Mucosa of descending colon (tissue), 3 donors: Measurements from ENCODE around the gene SYNPR. TPM values are rescaled to one million over a fixed set of nuclear protein-coding genes. Genes with fewer than 3 reads are reported as not detected.

Experiments used
- ATAC-seq: fragments of 200-7000 bp; cut with Tn5 transposase; one replicate; pipeline ENCODE4 v1.9.1; 2020; ENCODE audit warnings: mild to moderate bottlenecking, moderate library complexity
- DNase-seq, 3 donors: peaks; one replicate each; pipeline ENCODE4 v3.0.0-alpha.2; 2020
- H3K36me3 ChIP-seq: fragments of 200-600 bp; one replicate; pipeline ENCODE4 v1.8.0; 2021; ENCODE audit warnings: low read depth, mild to moderate bottlenecking
- H3K4me1 ChIP-seq: fragments of 200-600 bp; one replicate; pipeline ENCODE4 v1.8.0; 2021; ENCODE audit warnings: low read depth, mild to moderate bottlenecking
- H3K4me3 ChIP-seq: fragments of 200-600 bp; one replicate; pipeline ENCODE4 v1.8.0; 2021; ENCODE audit warnings: mild to moderate bottlenecking
- H3K9me3 ChIP-seq: fragments of 200-600 bp; one replicate; pipeline ENCODE4 v1.8.0; 2021; ENCODE audit warnings: mild to moderate bottlenecking
- intact Hi-C, 2 donors: fragments of 100-400 bp; cut with DNase I in 1 of 2; cut with micrococcal nuclease in 1 of 2; formaldehyde crosslinking; loops; one replicate each; pipeline versions ENCODE4 v1.11.0 to v1.11.1; 2022; cut with DNase I, micrococcal nuclease
- total RNA-seq, 3 donors: library from RNA; stranded (reverse); fragmentation: NEBNext Ultra II Directional in 2 of 3; extraction: Animal tissue kit (Norgen Biotek cat#: 25700) in 2 of 3; gene quantifications; one replicate each; pipeline versions ENCODE4 v1.2.1 to v1.2.4, GENCODE V29; 2021 to 2023
- TF ChIP-seq, protein P1 (sequence below): fragments of 200-600 bp; IDR thresholded peaks from one replicate; pipeline ENCODE4 v1.8.0; 2022; ENCODE audit warnings: antibody characterized with exemption, mild to moderate bottlenecking
- donor health status: DM: no; HTN: no; CAD: no; lungs with moderate emphysema.
- donor health status: DM: no; HTN: no; CAD: no.
- donor health status: DM: no; HTN: yes; CAD: no.

The SYNPR gene
- total RNA-seq, 3 donors from 2014 or later: not detected

DNA sequence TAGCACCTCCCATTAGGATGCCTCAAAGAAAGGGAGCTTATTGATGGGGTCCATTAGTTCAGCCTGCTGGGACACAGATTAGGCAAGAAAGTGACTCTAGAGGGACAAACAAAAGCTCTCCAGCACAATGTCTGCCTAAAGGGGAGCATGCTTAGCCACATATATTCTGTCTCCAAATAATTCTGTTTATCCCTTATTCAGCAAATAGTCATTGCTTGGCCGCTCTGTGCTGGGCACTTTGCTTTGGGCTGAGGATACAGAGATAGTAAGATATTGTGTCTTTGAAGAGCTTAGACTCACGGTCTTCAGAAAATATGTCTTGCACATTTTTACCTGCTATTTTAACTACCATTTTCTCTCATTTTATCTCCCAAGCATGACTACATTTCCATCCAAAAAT is 159.8 kb downstream of the SYNPR start:
- TF ChIP-seq, protein P1, sequence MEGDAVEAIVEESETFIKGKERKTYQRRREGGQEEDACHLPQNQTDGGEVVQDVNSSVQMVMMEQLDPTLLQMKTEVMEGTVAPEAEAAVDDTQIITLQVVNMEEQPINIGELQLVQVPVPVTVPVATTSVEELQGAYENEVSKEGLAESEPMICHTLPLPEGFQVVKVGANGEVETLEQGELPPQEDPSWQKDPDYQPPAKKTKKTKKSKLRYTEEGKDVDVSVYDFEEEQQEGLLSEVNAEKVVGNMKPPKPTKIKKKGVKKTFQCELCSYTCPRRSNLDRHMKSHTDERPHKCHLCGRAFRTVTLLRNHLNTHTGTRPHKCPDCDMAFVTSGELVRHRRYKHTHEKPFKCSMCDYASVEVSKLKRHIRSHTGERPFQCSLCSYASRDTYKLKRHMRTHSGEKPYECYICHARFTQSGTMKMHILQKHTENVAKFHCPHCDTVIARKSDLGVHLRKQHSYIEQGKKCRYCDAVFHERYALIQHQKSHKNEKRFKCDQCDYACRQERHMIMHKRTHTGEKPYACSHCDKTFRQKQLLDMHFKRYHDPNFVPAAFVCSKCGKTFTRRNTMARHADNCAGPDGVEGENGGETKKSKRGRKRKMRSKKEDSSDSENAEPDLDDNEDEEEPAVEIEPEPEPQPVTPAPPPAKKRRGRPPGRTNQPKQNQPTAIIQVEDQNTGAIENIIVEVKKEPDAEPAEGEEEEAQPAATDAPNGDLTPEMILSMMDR: no peak
- Histone ChIP-seq H3K4me3 (no peak overlapping the region), H3K4me1 (no peaks in the 10 kb centered on the region), H3K9me3 (no peaks in the 10 kb centered on the region), H3K36me3 (no peaks in the 10 kb centered on the region)
- ATAC-seq (no peak), DNase-seq (no peak)
- intact Hi-C loops: no loop called here

DNA sequence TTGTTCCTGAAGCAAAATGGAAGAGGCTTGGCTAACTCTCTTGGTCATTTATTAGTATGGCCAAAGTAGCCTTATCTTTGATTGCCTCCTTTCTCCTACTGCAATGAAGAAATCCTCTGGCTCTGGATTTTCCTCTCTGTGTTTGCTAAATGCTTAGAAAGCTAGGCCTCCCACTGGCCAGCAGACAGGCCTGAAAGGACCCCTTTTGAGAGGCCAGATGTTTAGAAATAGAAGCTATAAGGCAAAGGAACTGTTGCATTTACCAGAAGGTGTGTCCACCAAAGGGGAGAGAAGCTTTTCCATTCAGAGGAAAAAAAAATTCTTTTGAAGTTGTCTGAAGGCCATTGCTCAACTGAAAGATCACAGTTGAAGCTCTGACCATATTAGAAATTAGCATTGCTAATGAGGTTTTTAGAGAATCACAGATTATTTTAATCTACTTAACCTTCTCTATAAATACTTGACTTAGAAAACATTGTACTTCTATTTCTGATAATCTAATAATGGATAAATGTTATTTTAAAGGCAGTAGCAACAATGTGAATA is 160.8 kb downstream of the SYNPR start:
- Histone ChIP-seq H3K4me1 (peaks cover 3% of the 10 kb centered on the region), H3K36me3 (no peaks in the 10 kb centered on the region), H3K9me3 (no peaks in the 10 kb centered on the region), H3K4me3 (no peak overlapping the region)
- ATAC-seq (no peak), DNase-seq (no peak)
- TF ChIP-seq, protein P1: no peak
- intact Hi-C loops: no loop called here

DNA sequence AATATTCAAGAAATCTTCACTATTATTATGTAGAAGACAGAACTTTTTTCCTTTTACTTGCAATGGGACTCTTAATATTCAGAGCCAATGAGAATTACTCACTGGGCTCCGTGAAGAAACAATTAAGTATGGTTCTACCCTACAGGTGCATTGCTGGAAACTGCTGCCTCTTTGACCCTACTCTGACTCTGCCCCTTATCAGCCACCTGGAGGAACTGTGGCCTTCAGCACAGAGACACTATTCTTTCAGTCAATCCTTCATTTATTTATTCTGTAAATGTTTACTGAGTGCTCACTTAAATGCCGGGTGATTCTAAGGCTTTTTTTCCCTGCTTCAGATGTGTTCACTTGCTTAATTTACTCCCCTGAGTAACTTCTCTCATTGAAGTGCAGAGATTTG is 163.2 kb downstream of the SYNPR start:
- TF ChIP-seq, protein P1: no peak
- H3K9me3 ChIP-seq: no peaks in the 10 kb centered on the region
- intact Hi-C loops: no loop called here
- peaks cover 3% of the 10 kb centered on the region for H3K4me1 ChIP-seq
- H3K36me3 ChIP-seq: no peaks in the 10 kb centered on the region
- DNase-seq (peak in 1 of 3 donors; percentile 10), ATAC-seq (peak; percentile 90)
- no peak overlapping the region for H3K4me3 ChIP-seq

DNA sequence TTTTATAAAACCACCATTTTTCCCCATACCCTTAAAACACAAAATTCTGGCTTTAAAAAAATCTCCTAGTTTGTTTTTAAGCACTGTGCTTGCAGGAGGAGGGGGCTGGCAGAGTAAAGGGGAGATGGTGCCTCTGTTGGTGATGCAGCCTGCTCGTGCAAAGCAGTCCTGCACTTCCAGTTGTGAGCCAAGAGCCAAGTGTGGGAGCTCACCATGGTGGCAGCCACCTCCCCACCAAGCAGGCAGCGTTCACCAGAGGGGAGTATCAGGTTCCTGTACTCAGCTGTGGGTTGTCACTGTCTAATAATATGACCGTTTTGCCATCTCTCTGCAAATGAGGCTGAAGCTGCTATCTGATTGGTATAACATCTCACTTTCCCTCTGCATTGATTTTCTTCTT is 164.8 kb downstream of the SYNPR start:
- ATAC-seq: no peak
- Histone ChIP-seq H3K4me3 (no peak overlapping the region), H3K36me3 (no peaks in the 10 kb centered on the region), H3K4me1 (peaks cover 3% of the 10 kb centered on the region), H3K9me3 (no peaks in the 10 kb centered on the region)
- intact Hi-C loops: no loop called here
- TF ChIP-seq, protein P1: no peak
- no peak for DNase-seq

DNA sequence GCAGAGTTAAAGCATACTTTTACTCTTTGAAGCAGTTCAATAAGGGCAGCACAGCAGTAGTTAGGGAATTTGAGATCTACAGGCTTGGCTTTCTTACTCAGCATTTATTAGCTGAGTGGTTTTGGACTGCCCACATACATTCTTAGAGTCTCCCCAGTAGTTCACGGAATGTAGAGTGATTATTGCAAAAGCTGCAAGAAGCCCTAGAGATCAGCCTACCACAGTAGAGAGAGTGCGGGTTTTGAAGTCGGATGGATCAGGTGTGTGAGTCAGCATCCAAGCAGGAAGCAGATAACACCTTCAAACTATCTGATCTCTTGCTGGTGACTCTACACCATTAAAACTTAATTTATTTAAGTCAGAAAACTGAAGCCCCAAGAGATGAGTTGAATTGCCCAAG is 171.9 kb downstream of the SYNPR start:
- Histone ChIP-seq H3K4me1 (peaks cover 11% of the 10 kb centered on the region), H3K4me3 (no peak overlapping the region), H3K9me3 (no peaks in the 10 kb centered on the region), H3K36me3 (no peaks in the 10 kb centered on the region)
- intact Hi-C loops: no loop called here
- ATAC-seq (peak; percentile 77), DNase-seq (no peak)
- TF ChIP-seq, protein P1: no peak
